ENCODE results near the gene FGD6.
A peak's percentile ranks its signal among the peaks of the same experiment; 100 is the strongest.

FGD6 gene

DNA sequence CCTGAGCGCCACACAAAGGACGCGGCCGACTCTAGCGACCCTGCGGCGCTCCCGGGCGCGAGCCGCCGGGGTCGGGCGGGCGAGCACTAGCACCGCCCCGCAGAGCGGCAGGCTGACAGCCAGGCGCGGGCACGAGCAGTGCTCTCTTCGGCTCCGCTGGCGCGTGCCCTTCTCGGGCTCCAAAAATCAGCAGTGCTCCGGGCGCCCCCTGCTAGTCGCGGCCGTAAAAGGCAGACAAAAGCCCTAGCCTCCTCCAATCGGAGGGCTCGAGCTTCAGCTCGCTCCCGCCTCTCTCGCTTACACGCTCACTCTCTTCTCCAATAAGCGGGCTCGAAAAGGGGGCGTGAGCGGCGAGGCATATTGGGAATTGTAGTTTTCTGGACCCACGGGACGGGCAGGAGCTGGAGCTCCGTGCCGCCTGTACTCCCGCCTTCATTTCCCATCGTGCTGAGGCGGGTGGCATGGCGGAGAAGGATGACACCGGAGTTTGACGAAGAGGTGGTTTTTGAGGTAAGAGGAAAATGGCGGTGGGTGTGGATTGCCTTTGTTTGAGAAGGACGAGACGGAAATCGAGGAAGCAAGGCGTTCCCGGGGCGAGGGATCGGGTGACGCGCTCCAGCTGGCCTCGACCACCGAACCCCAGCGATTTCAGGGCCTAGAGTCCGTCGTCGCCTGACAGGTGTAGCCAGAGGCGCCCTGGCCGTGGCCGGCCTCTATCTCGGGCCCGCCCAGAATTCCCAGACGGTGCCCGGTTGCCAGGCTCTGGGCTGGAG lies at the start of gene FGD6, which contains the start of gene VEZT:
FGD6 (minus strand) TSS at position 91 of the 773 bp plus-strand sequence. CDS start 227 bp downstream, outside the sequence.
VEZT (plus strand) TSS at position 431 of the 773 bp plus-strand sequence; CDS start at position 475, 44 bp downstream.
- H3K27ac ChIP-seq, result peak within 1 kb of the TSS; percentile 97
- CTCF ChIA-PET, result interaction anchor here (0.5 to 1.6 kb wide), 10 partner anchors 9 to 145 kb away, joined by 3 to 16 read pairs (median 4); no protein-coding TSS in a partner anchor
- POLR2A ChIA-PET (ENCODE audit: low non-redundant PET), result interaction anchor here (0.5 to 1.0 kb wide), 2 partner anchors 101 to 572 kb away, joined by 5 to 6 read pairs; no protein-coding TSS in a partner anchor
- peak; percentile 82 for TF ChIP-seq CTCF (conservative IDR thresholded peaks at IDR 0.05; ENCODE audit: low read depth)
- DNase-seq (ENCODE audit: low spot score), result peak; percentile 94

DNA sequence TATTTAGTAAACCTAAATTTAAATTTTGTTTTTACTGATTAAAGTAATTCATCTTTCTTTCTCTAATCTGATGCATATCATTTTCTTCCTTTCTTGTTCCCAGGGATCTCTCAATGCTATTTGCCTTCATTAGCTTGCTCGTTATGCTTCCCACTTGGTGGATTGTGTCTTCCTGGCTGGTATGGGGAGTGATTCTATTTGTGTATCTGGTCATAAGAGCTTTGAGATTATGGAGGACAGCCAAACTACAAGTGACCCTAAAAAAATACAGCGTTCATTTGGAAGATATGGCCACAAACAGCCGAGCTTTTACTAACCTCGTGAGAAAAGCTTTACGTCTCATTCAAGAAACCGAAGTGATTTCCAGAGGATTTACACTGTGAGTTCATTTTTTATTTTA lies 49.0 kb upstream of the FGD6 start:
- H3K27ac ChIP-seq, result no peak overlapping the region
- no peak for TF ChIP-seq CTCF (conservative IDR thresholded peaks at IDR 0.05; ENCODE audit: low read depth)
- ChIA-PET POLR2A (ENCODE audit: low non-redundant PET) (no interaction called here), CTCF (no interaction called here)
- no peak for DNase-seq (ENCODE audit: low spot score)

DNA sequence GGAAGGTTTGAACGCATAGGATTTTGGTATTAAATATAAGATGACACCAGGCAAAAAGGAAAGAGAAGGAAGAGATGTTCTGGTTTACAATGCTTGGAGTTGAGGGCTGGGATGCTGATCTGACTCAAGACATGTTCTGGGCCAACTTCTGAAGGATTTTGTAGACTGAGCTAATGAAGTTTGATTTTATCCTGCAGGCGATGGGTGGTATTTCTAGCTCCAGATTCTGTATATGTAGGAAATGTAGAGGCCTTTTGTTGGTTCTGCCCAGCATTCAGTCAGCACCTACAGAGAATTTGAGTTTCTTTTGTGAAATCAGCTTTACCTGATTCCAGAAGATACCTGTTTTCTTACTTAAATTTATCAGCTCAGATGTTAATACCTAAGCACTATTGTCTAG lies 48.5 kb upstream of the FGD6 start:
- no peak for DNase-seq (ENCODE audit: low spot score)
- TF ChIP-seq CTCF (conservative IDR thresholded peaks at IDR 0.05; ENCODE audit: low read depth), result no peak
- CTCF ChIA-PET, result no interaction called here
- POLR2A ChIA-PET (ENCODE audit: low non-redundant PET), result interaction anchor here (0.6 kb wide), 1 partner anchor 22 kb away, joined by 5 read pairs; no protein-coding TSS in a partner anchor
- H3K27ac ChIP-seq, result no peak overlapping the region

DNA sequence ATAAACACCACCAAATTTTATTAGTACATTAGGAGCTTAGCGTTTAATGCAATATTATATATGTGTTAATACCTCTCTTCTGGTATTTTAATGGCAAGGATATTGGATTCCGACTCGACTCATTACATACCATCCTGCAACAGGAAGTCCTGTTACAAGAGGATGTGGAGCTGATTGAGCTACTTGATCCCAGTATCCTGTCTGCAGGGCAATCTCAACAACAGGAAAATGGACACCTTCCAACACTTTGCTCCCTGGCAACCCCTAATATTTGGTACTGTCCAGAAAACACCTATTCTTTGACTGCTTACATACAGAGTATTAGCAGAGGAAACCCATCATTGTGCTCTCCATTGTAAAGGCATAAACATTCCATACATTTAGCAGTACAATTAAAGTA lies 45.5 kb upstream of the FGD6 start:
- no peak overlapping the region for H3K27ac ChIP-seq
- CTCF ChIA-PET, result interaction anchor here (0.6 to 1.1 kb wide), 2 partner anchors 88 to 190 kb away, joined by 3 read pairs; partner anchors contain the start of gene NR2C1
- TF ChIP-seq CTCF (conservative IDR thresholded peaks at IDR 0.05; ENCODE audit: low read depth), result no peak
- DNase-seq (ENCODE audit: low spot score), result peak; percentile 5
- POLR2A ChIA-PET (ENCODE audit: low non-redundant PET), result no interaction called here

DNA sequence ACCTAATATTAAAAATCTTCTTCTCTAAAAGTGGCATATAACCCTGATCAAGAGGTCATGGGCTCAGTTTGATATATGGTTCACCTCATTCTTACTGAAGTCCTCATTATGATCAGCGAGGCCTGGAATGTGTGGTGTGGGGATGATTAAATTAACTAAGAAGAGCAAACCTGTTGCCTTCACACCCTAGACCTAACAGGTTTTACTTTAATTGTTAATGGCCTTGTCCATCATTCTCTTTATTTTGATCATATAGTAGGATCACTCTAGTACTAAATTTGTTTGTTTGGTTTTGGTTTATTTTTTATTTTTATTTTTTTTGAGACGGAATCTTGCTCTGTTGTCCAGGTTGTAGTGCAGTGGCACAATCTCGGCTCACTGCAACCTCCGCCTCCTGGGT lies 43.8 kb upstream of the FGD6 start:
- DNase-seq (ENCODE audit: low spot score), result no peak
- no peak for TF ChIP-seq CTCF (conservative IDR thresholded peaks at IDR 0.05; ENCODE audit: low read depth)
- CTCF ChIA-PET, result no interaction called here
- POLR2A ChIA-PET (ENCODE audit: low non-redundant PET), result no interaction called here
- H3K27ac ChIP-seq, result no peak overlapping the region

DNA sequence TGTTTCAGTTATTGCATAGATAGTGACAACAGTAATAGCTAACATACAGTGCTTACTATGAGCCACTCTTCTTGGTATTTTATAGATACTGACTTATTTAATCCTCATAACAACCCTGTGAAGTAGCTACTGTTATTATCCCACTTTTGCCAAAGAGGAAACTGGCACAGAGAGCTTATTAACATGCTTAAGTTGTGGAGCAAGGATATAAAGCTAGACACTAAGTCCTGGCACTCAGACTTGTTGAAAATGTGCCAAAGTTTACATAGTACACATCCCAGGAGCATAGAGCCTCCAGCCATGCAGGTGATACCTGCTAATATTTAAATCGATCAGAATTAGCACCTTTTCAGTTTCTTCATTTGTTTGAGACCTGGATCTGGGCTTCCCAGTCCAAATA lies 42.1 kb upstream of the FGD6 start:
- POLR2A ChIA-PET (ENCODE audit: low non-redundant PET), result no interaction called here
- CTCF ChIA-PET, result interaction anchor here (0.6 kb wide), 1 partner anchor 34 kb away, joined by 4 read pairs; no protein-coding TSS in a partner anchor
- TF ChIP-seq CTCF (conservative IDR thresholded peaks at IDR 0.05; ENCODE audit: low read depth), result no peak
- DNase-seq (ENCODE audit: low spot score), result no peak
- no peak overlapping the region for H3K27ac ChIP-seq

All from RWPE1 (cell line).